CD4-positive, CD25-positive, alpha-beta regulatory T cell (primary cell): Measurements from ENCODE around the gene CEBPE. TPM values are rescaled to one million over a fixed set of nuclear protein-coding genes. Genes with fewer than 3 reads are reported as not detected.

ENCODE experiments used
- ATAC-seq, 2 donors: fragments of 150-1000 bp; cut with Tn5 transposase; one replicate each; pipeline ENCODE4 v1.10.0; 2021; ENCODE audit warnings: low read depth in 2 of 2, moderate number of reproducible peaks in 2 of 2, moderate library complexity in 1 of 2
- DNase-seq, 3 donors: peaks; one replicate each; pipeline versions ENCODE4 v3.0.0 to v3.0.0-alpha.2; 2012 to 2022; ENCODE audit warnings: mixed read lengths in 1 of 3
- H3K27ac ChIP-seq: one replicate; pipeline ENCODE4 v1.7.0; 2013; ENCODE audit warnings: mild to moderate bottlenecking, low read length; ENCODE audit not compliant: insufficient read depth, poor library complexity, severe bottlenecking
- H3K27me3 ChIP-seq: one replicate; pipeline ENCODE4 v1.7.0; 2013; ENCODE audit warnings: low read length; ENCODE audit not compliant: control insufficient read depth, insufficient read depth
- H3K36me3 ChIP-seq: one replicate; pipeline ENCODE4 v1.7.0; 2013; ENCODE audit warnings: mild to moderate bottlenecking, low read length, moderate library complexity; ENCODE audit not compliant: control insufficient read depth, insufficient read depth
- H3K4me1 ChIP-seq: 2 replicates; pipeline ENCODE4 v1.7.0; 2013; ENCODE audit warnings: mild to moderate bottlenecking, low read length; ENCODE audit not compliant: insufficient read depth, control insufficient read depth, poor library complexity, severe bottlenecking
- H3K4me3 ChIP-seq: one replicate; pipeline ENCODE4 v1.7.0; 2013; ENCODE audit warnings: low read depth, mild to moderate bottlenecking, low read length, moderate library complexity
- H3K9me3 ChIP-seq, 2 experiments: 1 replicate in 1 of 2; 2 replicates in 1 of 2; pipeline ENCODE4 v1.7.0; 2013; ENCODE audit warnings: low read length in 2 of 2, mild to moderate bottlenecking in 1 of 2, moderate library complexity in 1 of 2; ENCODE audit not compliant: control insufficient read depth in 2 of 2
- H3K27ac Mint-ChIP-seq, 3 donors: one replicate each; pipeline ENCODE4 v1.8.0; 2020 to 2022; ENCODE audit warnings: mild to moderate bottlenecking in 3 of 3, mixed read lengths in 3 of 3, moderate library complexity in 2 of 3
- H3K27me3 Mint-ChIP-seq: one replicate; pipeline ENCODE4 v1.8.0; 2022; ENCODE audit warnings: mild to moderate bottlenecking, mixed read lengths
- H3K36me3 Mint-ChIP-seq: one replicate; pipeline ENCODE4 v1.8.0; 2020; ENCODE audit warnings: mixed read lengths
- H3K4me1 Mint-ChIP-seq, 4 donors: one replicate each; pipeline ENCODE4 v1.8.0; 2020 to 2022; ENCODE audit warnings: mixed read lengths in 4 of 4, mild to moderate bottlenecking in 1 of 4
- H3K4me3 Mint-ChIP-seq, 4 donors: one replicate each; pipeline ENCODE4 v1.8.0; 2020 to 2022; ENCODE audit warnings: mild to moderate bottlenecking in 4 of 4, mixed read lengths in 4 of 4, moderate library complexity in 3 of 4
- H3K9me3 Mint-ChIP-seq, 7 donors: one replicate each; pipeline ENCODE4 v1.8.0; 2020 to 2022; ENCODE audit warnings: mixed read lengths in 7 of 7, mild to moderate bottlenecking in 3 of 7, moderate library complexity in 2 of 7
- polyA plus RNA-seq, 4 donors: library from polyadenylated mRNA; unstranded; fragments of 300-500 nt; fragmentation: Illumina TruSeq; gene quantifications; one replicate each; pipeline ENCODE4 v1.2.3, GENCODE V29; 2021
- total RNA-seq: library from RNA; stranded (reverse); gene quantifications from one replicate; pipeline ENCODE4 v1.2.3, GENCODE V29; 2022

CEBPE gene
- total and polyA plus RNA-seq, 5 donors from 2014 or later: 0.14 to 0.29 (median 0.24) TPM; not detected in 2

DNA sequence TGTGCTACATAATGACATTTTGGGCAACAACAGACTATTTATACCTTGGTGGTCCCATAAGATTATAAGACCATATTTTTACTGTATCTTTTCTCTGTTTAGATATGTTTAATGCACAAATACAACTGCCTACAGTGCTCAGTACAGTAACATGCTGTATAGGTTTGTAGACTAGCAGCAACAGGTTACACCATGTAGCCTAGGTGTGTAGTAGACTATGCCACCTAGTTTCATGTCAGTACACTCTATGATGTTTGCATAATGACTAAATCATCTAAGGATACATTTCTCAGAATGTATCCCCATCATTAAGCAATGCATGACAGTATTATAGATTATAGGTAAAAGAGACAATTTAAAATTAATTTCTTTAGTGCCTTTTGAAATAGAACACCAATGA lies 30.7 kb upstream of the CEBPE start:
- H3K4me1 ChIP-seq: no peaks in the 10 kb centered on the region
- Mint-ChIP-seq H3K27me3 (peaks cover 10% of the 10 kb centered on the region), H3K4me1 (peaks cover 0 to 9% (median 0%) of the 10 kb centered on the region in 4 donors), H3K4me3 (no peak overlapping the region), H3K36me3 (no peaks in the 10 kb centered on the region), H3K9me3 (peaks cover 0 to 1% (median 0%) of the 10 kb centered on the region in 7 donors), H3K27ac (no peak overlapping the region)
- DNase-seq (no peak), ATAC-seq (no peak)
- peaks cover 3% of the 10 kb centered on the region for H3K27me3 ChIP-seq
- no peak overlapping the region for H3K4me3 ChIP-seq
- no peaks in the 10 kb centered on the region for H3K9me3 ChIP-seq
- no peak overlapping the region for H3K27ac ChIP-seq
- no peaks in the 10 kb centered on the region for H3K36me3 ChIP-seq

DNA sequence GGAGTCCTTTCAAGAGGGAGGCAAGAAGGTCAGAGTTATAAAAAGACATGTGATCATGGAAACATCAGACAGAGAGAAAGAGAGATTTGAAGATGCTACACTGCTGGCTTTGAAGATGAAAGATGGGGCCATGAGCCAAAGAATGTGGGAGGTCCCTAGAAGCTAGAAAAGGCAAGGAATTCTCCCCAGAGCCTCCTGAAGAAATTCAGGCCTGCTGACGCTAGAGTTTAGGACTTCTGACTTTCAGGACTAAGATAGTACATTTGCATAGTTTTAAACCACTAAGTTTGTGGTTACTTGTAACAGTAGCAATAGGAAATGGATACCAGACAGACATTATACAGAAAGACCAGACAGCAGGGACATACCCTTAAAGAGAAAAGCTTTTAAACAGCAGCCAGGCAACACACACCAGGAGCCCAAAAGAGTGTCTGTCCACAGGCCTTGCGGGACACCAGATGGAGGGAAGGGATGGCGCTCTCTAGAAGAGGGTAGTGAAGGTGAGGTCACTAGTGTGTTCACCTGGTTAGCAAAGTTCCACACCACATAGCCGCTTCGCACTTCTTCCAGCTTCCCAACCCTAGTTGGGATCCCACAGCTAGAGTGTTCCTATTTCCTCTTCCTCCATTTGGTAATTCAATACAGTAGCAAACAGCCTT lies 29.7 kb upstream of the CEBPE start:
- no peaks in the 10 kb centered on the region for H3K36me3 Mint-ChIP-seq
- ATAC-seq: no peak
- H3K4me1 ChIP-seq: no peaks in the 10 kb centered on the region

GRCh38 chr14:23147676-23148075 lies 28.6 kb upstream of the CEBPE start:
- H3K9me3 Mint-ChIP-seq: peaks cover 0 to 1% (median 0%) of the 10 kb centered on the region in 7 donors
- no peak for DNase-seq
- H3K4me1 Mint-ChIP-seq: no peaks in the 10 kb centered on the region
- Histone ChIP-seq H3K27me3 (peaks cover 11% of the 10 kb centered on the region), H3K36me3 (no peaks in the 10 kb centered on the region), H3K9me3 (no peaks in the 10 kb centered on the region), H3K4me1 (no peaks in the 10 kb centered on the region), H3K4me3 (no peak overlapping the region), H3K27ac (no peak overlapping the region)
- no peaks in the 10 kb centered on the region for H3K36me3 Mint-ChIP-seq
- no peak overlapping the region for H3K4me3 Mint-ChIP-seq
- peaks cover 6% of the 10 kb centered on the region for H3K27me3 Mint-ChIP-seq
- H3K27ac Mint-ChIP-seq: no peak overlapping the region
- no peak for ATAC-seq

More for the DNA sequence above, 29.7 kb upstream of the CEBPE start:
- H3K4me1 Mint-ChIP-seq: peaks cover 0 to 4% (median 0%) of the 10 kb centered on the region in 4 donors
- Histone ChIP-seq H3K36me3 (no peaks in the 10 kb centered on the region), H3K27me3 (peaks cover 3% of the 10 kb centered on the region), H3K27ac (no peak overlapping the region), H3K4me3 (no peak overlapping the region), H3K9me3 (no peaks in the 10 kb centered on the region)
- H3K9me3 Mint-ChIP-seq: peaks cover 0 to 1% (median 0%) of the 10 kb centered on the region in 7 donors
- no peak overlapping the region for H3K4me3 Mint-ChIP-seq
- peaks cover 6% of the 10 kb centered on the region for H3K27me3 Mint-ChIP-seq
- no peak overlapping the region for H3K27ac Mint-ChIP-seq
- DNase-seq: no peak

DNA sequence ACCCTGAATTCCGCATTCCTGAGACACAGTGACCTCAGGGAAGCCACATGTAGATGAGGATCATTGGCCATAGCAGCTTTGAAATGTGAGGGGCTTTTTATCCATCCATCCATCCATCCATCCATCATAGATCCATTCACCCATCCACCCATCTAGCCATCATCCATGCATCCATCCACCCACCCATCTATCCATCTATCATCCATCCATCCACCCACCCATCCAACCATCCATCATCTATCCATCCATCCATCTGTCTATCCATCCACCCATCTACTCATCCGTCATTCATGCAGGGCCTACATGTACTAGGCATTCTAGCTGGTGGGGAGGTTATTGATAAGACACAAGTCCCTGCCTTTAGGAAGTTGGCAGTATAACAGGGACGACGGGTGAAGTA lies 27.9 kb upstream of the CEBPE start:
- no peaks in the 10 kb centered on the region for H3K36me3 ChIP-seq
- H3K27me3 ChIP-seq: peaks cover 11% of the 10 kb centered on the region
- no peaks in the 10 kb centered on the region for H3K4me1 ChIP-seq
- no peaks in the 10 kb centered on the region for H3K9me3 ChIP-seq
- H3K27ac ChIP-seq: no peak overlapping the region
- Mint-ChIP-seq H3K27ac (no peak overlapping the region), H3K36me3 (no peaks in the 10 kb centered on the region), H3K27me3 (peaks cover 9% of the 10 kb centered on the region), H3K9me3 (peaks cover 0 to 1% (median 0%) of the 10 kb centered on the region in 7 donors), H3K4me1 (no peaks in the 10 kb centered on the region), H3K4me3 (no peak overlapping the region)
- no peak overlapping the region for H3K4me3 ChIP-seq
- ATAC-seq (no peak), DNase-seq (no peak)

GRCh38 chr14:23146351-23146910 lies 27.4 kb upstream of the CEBPE start:
- H3K4me3 Mint-ChIP-seq: no peak overlapping the region
- no peak for DNase-seq
- peaks cover 11% of the 10 kb centered on the region for H3K27me3 ChIP-seq
- peaks cover 11% of the 10 kb centered on the region for H3K27me3 Mint-ChIP-seq
- peaks cover 0 to 1% (median 0%) of the 10 kb centered on the region in 7 donors for H3K9me3 Mint-ChIP-seq
- ATAC-seq: no peak
- no peak overlapping the region for H3K27ac ChIP-seq
- H3K36me3 ChIP-seq: no peaks in the 10 kb centered on the region
- no peaks in the 10 kb centered on the region for H3K4me1 ChIP-seq
- no peak overlapping the region for H3K27ac Mint-ChIP-seq
- no peak overlapping the region for H3K4me3 ChIP-seq
- H3K4me1 Mint-ChIP-seq: no peaks in the 10 kb centered on the region
- H3K9me3 ChIP-seq: no peaks in the 10 kb centered on the region
- no peaks in the 10 kb centered on the region for H3K36me3 Mint-ChIP-seq

- peaks cover 0 to 1% (median 0%) of the 10 kb centered on the region in 7 donors for H3K9me3 Mint-ChIP-seq
- no peak overlapping the region for H3K4me3 ChIP-seq
- no peak for ATAC-seq
- H3K4me1 ChIP-seq: no peaks in the 10 kb centered on the region
- H3K36me3 ChIP-seq: no peaks in the 10 kb centered on the region
- H3K27me3 Mint-ChIP-seq: peaks cover 11% of the 10 kb centered on the region
- DNase-seq: no peak
- no peak overlapping the region for H3K4me3 Mint-ChIP-seq
- no peaks in the 10 kb centered on the region for H3K9me3 ChIP-seq
- H3K27ac ChIP-seq: no peak overlapping the region
- H3K36me3 Mint-ChIP-seq: no peaks in the 10 kb centered on the region
- no peaks in the 10 kb centered on the region for H3K4me1 Mint-ChIP-seq
- no peak overlapping the region for H3K27ac Mint-ChIP-seq
- peaks cover 11% of the 10 kb centered on the region for H3K27me3 ChIP-seq
These were observed 26.8 kb upstream of the CEBPE start for GRCh38 chr14:23145794-23146350.

DNA sequence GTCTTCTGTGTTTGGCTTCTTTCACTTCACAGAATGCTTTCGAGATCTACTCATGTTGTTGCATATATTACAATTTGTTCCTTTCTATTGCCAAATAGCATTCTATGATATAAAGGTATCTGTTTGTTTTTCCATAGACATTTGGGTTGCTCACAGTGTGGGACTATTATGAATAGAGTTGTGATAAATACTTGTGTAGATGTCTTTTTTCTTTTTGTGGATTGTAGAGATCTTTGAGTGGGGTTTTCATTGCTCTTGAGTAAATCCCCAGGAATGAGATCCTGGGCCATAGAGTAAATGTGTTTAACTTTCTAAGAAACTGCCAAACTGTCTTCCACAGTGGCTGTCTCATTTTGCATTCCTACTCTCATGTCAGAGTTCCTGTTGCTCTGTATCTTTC lies 24.9 kb upstream of the CEBPE start:
- H3K27ac ChIP-seq: no peak overlapping the region
- ATAC-seq (no peak), DNase-seq (no peak)
- H3K4me3 ChIP-seq: no peak overlapping the region
- no peaks in the 10 kb centered on the region for H3K4me1 Mint-ChIP-seq
- no peaks in the 10 kb centered on the region for H3K9me3 ChIP-seq
- H3K4me1 ChIP-seq: no peaks in the 10 kb centered on the region
- H3K27me3 ChIP-seq: peaks cover 11% of the 10 kb centered on the region
- no peaks in the 10 kb centered on the region for H3K36me3 ChIP-seq
- H3K27me3 Mint-ChIP-seq: peaks cover 5% of the 10 kb centered on the region
- no peak overlapping the region for H3K4me3 Mint-ChIP-seq
- no peaks in the 10 kb centered on the region for H3K9me3 Mint-ChIP-seq
- no peaks in the 10 kb centered on the region for H3K36me3 Mint-ChIP-seq
- no peak overlapping the region for H3K27ac Mint-ChIP-seq

DNA sequence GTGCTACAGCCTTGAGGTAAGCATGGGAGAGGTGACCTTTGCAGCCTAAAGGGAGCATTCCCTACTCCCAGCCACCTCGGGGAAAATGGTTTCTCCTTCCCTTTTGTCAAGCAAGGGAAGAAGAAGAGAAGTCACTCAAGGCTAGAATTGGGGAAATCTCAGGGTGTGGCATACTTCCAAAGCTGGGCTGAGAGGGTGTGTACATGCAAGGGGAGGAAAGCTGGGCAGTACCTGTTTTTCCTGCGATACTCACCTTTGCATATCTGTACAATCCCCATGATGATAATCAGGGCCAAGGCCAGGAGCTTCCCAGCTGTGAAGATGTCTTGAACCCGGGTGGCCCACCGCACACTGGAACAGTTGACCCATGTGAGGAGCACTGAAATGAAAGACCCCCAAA lies 23.8 kb upstream of the CEBPE start:
- no peak for DNase-seq
- H3K27ac Mint-ChIP-seq: no peak overlapping the region
- no peak overlapping the region for H3K4me3 Mint-ChIP-seq
- H3K9me3 ChIP-seq: no peaks in the 10 kb centered on the region
- H3K27ac ChIP-seq: no peak overlapping the region
- no peak overlapping the region for H3K4me3 ChIP-seq
- H3K9me3 Mint-ChIP-seq: no peaks in the 10 kb centered on the region
- peaks cover 5% of the 10 kb centered on the region for H3K27me3 Mint-ChIP-seq
- H3K36me3 Mint-ChIP-seq: no peaks in the 10 kb centered on the region
- H3K27me3 ChIP-seq: peaks cover 11% of the 10 kb centered on the region
- no peaks in the 10 kb centered on the region for H3K4me1 Mint-ChIP-seq
- no peaks in the 10 kb centered on the region for H3K4me1 ChIP-seq
- H3K36me3 ChIP-seq: no peaks in the 10 kb centered on the region
- no peak for ATAC-seq
